Fibroblast of pulmonary artery (primary cell): ENCODE measurements around the gene NCKAP5.
A peak's percentile ranks its signal among the peaks of the same experiment; 100 is the strongest.

Source experiments
- DNase-seq: peaks from one replicate; pipeline ENCODE4 v3.0.0-alpha.2; 2010; ENCODE audit warnings: low read depth
- H3K4me3 ChIP-seq: replicated peaks from 2 replicates; pipeline ENCODE4 v1.5.1; 2011; ENCODE audit warnings: low read depth, mild to moderate bottlenecking, control low read depth, low read length, moderate library complexity
- TF ChIP-seq, protein P1 (sequence below): IDR thresholded peaks from 2 replicates; pipeline ENCODE4 v1.5.1; 2011; ENCODE audit warnings: mild to moderate bottlenecking, control low read depth, low read length, inconsistent platforms; ENCODE audit errors: missing control alignments

Gene NCKAP5

DNA sequence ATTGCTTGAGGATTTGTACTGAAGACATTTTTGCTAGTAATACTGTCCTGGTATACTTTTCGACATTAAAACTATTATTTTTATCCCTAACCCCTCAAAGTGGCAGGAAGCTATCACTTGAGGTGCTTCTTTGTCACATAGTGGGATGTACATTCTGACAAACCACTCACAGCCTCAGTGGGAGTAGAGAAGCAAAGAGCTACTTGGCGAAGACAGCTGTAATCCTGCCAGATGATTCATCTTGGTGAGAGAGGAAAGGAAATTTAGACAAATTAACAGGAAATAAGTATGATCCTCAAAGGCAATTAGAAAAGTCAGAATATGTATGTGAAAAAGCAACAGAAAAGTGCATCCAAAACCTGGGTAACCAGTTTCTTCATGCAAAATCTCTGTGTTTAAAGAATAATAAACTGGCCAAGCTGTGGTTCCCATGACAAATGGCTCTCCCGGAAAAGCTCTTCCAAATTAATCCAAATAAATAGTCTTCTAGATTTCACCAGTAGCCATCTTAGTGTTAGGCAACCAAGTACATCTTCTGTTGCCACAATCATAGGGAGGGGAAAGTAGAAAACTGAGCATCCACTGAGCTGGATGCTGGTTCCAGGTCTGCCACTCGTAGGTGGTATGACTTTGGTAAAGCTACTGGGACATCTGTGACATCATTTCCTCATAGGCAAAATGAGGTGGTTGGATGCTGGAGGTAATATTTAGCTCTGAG, 590.3 kb downstream of the NCKAP5 start:
- DNase-seq: peak; percentile 28
- H3K4me3 ChIP-seq: no peak overlapping the region
- TF ChIP-seq, protein P1, sequence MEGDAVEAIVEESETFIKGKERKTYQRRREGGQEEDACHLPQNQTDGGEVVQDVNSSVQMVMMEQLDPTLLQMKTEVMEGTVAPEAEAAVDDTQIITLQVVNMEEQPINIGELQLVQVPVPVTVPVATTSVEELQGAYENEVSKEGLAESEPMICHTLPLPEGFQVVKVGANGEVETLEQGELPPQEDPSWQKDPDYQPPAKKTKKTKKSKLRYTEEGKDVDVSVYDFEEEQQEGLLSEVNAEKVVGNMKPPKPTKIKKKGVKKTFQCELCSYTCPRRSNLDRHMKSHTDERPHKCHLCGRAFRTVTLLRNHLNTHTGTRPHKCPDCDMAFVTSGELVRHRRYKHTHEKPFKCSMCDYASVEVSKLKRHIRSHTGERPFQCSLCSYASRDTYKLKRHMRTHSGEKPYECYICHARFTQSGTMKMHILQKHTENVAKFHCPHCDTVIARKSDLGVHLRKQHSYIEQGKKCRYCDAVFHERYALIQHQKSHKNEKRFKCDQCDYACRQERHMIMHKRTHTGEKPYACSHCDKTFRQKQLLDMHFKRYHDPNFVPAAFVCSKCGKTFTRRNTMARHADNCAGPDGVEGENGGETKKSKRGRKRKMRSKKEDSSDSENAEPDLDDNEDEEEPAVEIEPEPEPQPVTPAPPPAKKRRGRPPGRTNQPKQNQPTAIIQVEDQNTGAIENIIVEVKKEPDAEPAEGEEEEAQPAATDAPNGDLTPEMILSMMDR: no peak

DNA sequence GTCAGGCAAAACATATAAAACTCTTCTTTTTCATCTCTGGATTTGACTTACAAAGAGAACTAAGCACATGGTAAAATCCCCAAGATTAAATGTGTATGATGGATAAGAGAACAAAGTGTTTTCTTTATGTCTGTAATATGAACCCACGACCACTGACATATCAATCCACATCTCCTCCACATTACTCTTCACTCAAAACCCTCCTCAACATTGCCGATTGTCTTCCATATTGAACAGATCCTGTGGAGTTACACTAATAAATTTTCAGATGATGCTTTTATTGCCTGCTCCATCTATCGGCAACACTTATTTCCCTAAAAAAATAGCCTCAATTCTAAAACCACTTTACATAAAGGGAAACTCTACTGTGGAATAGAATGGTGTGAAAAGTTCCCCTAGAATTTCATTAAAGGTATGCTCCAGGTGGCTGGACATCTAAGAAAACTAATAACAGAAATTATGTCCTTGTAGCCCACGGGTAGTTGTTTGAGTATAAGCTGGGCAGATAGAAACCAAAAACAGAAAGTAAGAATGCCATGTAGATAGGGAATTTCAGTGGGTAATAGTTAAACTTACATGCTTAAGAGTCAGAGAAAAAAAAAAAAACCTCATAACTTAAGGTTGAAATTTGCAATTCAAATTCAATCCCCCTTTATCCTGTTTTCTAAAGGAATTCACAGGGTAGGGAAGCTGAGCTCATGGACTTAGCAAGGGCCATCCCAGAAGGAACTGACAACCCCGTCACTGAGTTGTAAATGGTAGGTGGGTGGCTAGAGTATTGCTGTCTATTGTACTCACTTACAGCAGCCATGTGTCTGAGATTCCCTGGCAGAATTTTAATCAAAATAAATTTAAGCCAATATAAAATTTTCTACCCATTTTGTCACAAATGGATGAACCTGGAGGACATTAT, 592.8 kb downstream of the NCKAP5 start:
- no peak for DNase-seq

DNA sequence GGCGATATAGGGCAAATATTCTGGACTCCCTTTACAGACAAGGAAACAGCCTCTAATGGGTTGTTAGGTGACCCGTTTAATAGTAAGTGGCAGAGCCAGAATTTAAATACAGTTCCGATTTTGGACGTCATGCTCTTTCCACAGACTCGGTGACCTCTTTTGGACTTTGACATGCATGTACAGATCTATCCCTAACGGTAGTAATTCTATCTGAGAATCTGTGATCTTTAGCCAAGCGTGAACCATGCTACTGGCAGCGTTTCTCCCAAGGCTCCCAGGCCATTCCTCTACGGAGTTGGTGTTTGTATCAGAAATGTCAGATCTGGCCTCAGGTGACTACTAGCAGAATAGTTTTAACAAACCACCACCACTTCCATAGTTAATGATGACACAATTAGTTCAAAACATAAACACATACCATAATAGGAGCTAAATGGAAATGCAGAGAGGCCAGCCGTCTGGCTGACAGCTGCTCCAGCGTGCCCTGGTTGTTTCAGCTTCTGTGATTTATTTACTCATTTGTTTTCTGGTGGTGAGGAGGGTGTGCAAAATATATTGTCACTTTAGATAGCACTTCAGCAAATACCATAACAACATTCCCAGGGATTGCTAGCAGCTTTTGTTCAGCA, 593.7 kb downstream of the NCKAP5 start:
- no peak overlapping the region for H3K4me3 ChIP-seq

More for the DNA sequence above, 592.8 kb downstream of the NCKAP5 start:
- TF ChIP-seq, protein P1: no peak
- no peak overlapping the region for H3K4me3 ChIP-seq

DNA sequence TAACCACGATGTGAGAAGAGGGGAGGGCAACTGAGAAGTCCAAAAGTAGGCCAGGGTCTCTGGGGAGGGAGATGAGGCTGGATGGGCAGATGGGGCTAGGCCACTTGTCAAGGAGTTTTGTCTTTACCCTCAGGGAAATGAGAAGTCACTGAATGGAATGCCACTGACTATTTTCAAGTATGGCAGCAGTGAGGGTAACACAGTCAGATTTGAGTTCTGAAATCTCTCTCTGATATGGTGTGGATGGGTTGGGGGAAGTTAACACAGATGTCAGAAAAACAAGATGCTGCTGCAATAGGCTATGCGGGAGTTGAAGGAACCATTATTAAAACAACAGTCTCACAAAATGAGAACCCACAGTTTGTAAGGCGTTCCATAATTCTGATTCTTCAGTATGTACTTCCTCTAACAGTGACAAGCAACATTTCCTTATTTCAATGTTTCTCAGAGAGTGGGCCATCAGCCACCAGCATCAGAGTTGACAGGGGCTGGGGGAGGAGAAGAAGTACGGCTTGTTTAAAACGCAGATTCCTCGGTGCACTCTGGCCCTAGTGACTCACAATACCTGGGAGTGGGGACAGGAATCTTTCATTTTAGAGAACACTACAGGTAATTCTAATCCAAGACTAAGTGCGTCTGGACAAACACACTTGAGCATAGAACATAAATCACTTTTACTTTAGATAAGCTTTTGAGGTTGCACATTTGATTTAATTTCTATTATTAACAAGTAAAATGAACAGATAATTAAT, 596.8 kb downstream of the NCKAP5 start:
- H3K4me3 ChIP-seq: no peak overlapping the region
- TF ChIP-seq, protein P1: no peak
- no peak for DNase-seq

More for the DNA sequence above, 593.7 kb downstream of the NCKAP5 start:
- DNase-seq: no peak
- TF ChIP-seq, protein P1: no peak

DNA sequence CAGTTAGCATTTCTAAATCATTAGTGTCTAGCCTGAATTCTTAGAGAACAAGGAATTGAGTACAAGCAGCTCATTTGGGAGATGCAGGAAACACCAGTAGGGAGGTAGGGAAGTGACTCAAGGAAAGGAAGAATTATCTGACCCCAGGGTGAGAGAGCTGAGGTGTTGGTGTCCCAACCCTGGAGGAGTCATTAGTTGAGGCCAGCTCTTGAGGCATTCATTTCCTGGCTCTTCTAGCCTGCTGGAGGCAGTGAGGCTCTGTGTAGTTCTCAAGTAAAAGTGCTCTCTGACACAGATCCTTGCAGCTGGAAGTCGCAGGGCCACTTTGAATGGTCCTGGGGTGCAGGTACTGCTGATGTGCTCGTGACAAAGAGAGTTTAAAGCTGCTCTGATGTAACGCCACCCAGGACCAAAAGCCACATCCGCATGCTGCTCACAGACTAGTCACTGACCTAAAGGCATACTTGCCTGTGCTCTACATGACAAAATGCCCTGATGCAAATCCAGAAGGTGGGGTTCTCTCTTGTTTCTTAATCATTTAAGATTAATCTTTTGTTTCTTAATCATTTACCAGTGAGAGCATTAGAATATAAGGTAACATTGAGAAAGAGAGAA, 598.8 kb downstream of the NCKAP5 start:
- H3K4me3 ChIP-seq: no peak overlapping the region
- TF ChIP-seq, protein P1: no peak
- peak; percentile 2 for DNase-seq

DNA sequence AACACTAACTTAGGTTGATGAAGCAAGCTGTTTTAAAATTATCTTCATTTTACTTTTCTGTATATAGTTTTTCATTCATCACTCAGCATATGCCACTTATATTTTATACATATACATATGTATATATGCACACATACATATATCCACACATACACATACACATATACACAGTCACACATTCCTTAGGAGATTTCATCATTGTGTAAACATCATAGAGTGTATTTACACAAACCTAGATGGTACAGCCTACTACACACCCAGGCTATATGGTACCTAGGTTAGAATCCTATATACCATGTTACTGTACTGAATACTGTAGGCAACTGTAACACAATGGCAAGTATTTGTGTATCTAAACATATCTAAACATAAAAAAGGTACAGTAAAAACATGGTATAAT, 602.8 kb downstream of the NCKAP5 start:
- TF ChIP-seq, protein P1: no peak
- no peak overlapping the region for H3K4me3 ChIP-seq

More for the DNA sequence above, 602.8 kb downstream of the NCKAP5 start:
- DNase-seq: no peak
